ENCODE results near the gene DIS3L2.

DNA sequence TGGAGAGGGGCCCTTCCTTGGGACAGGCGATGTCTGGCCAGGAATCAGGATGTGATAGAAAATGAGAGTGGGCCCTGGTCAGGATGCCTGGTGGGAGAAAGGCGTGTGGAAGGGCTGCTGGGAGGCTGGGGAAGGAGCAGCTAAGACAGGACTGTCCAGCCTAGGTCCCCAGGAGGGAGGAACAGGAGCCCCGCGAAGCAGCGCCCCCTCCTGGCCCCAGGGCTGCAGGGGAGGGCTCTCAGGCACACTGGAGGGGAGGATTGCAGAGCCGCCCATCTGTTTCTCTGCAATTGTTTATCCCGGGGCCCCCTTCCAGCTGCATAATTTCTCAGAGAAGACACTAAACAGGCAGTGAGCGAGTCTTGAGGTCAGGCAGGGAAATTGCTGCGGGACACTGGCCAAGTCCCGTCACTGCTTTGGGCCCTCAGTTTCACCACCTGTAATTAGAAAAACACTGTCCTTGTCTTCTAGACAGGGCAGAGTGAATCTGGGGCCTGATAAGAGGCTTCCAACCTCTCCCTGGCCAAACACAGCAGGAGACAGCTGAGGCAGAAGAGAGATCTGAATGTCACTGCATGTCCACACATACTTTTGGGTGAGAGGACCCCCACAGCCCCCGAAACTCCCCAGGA is 31.4 kb upstream of the DIS3L2 start:
- TF ChIP-seq, protein P1, sequence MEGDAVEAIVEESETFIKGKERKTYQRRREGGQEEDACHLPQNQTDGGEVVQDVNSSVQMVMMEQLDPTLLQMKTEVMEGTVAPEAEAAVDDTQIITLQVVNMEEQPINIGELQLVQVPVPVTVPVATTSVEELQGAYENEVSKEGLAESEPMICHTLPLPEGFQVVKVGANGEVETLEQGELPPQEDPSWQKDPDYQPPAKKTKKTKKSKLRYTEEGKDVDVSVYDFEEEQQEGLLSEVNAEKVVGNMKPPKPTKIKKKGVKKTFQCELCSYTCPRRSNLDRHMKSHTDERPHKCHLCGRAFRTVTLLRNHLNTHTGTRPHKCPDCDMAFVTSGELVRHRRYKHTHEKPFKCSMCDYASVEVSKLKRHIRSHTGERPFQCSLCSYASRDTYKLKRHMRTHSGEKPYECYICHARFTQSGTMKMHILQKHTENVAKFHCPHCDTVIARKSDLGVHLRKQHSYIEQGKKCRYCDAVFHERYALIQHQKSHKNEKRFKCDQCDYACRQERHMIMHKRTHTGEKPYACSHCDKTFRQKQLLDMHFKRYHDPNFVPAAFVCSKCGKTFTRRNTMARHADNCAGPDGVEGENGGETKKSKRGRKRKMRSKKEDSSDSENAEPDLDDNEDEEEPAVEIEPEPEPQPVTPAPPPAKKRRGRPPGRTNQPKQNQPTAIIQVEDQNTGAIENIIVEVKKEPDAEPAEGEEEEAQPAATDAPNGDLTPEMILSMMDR (conservative IDR thresholded peaks at IDR 0.05; ENCODE audit: low read length): peak; percentile 83
- no peak for TF ChIP-seq EZH2phosphoT487 (IDR thresholded peaks at IDR 0.05; ENCODE audit: borderline replicate concordance, low read depth, low read length)

All from OCI-LY7 (cell line).